Prostate gland (tissue), 2 donors: ENCODE data around the gene RBM44. TPM values are rescaled to one million over a fixed set of nuclear protein-coding genes. Genes with fewer than 3 reads are reported as not detected.

Experiments used
- DNase-seq: peaks from one replicate; pipeline ENCODE4 v3.0.0-alpha.2; 2019; ENCODE audit warnings: low spot score
- H3K27ac ChIP-seq, 2 donors: fragments of 200-600 bp; sonication (generic); 2 replicates each; pipeline ENCODE4 v1.5.1; 2017 to 2019
- H3K27me3 ChIP-seq: fragments of 200-600 bp; sonication (generic); replicated peaks from 2 replicates; pipeline ENCODE4 v1.5.1; 2019; ENCODE audit not compliant: insufficient read depth
- H3K36me3 ChIP-seq, 2 donors: fragments of 200-600 bp; sonication (generic); 1 replicate in 1 of 2; 2 replicates in 1 of 2; pipeline versions ENCODE4 v1.5.1 to v1.8.1; 2017 to 2019
- H3K4me1 ChIP-seq: fragments of 200-600 bp; sonication (generic); replicated peaks from 2 replicates; pipeline ENCODE4 v1.5.1; 2019
- H3K4me3 ChIP-seq, 2 donors: fragments of 200-600 bp; sonication (generic); 2 replicates each; pipeline ENCODE4 v1.5.1; 2017 to 2019
- H3K9me3 ChIP-seq: fragments of 200-600 bp; sonication (generic); 2 replicates; pipeline ENCODE4 v1.5.1; 2017
- CTCF ChIP-seq, 4 experiments: fragments of 200-600 bp in 2 of 4; fragments of 450-650 bp in 2 of 4; sonication (generic) in 2 of 4; IDR thresholded peaks; 1 replicate in 3 of 4; 2 replicates in 1 of 4; pipeline ENCODE4 v1.5.1; 2016 to 2019; ENCODE audit warnings: antibody characterized with exemption in 4 of 4, mild to moderate bottlenecking in 2 of 4, moderate library complexity in 2 of 4
- POLR2A ChIP-seq: fragments of 450-650 bp; IDR thresholded peaks from one replicate; pipeline ENCODE4 v1.6.1; 2016; ENCODE audit warnings: antibody characterized with exemption, mild to moderate bottlenecking
- POLR2AphosphoS5 ChIP-seq: sonication (generic); formaldehyde crosslinking; IDR thresholded peaks from one replicate; pipeline ENCODE4 v1.6.1; 2017; ENCODE audit warnings: antibody characterized with exemption
- WGBS: methylation state at CpG from one replicate; pipeline ENCODE4 v1.1.5; 2018; 5-methylcytosine and 5-hydroxymethylcytosine counted together
- intact Hi-C: fragments of 100-400 bp; cut with DNase I; formaldehyde crosslinking; loops from one replicate; pipeline ENCODE4 v1.14.2; 2022
- total RNA-seq, 2 donors: library from RNA; depleted of rRNA; stranded (reverse); fragments of >200 nt; gene quantifications; one replicate each; pipeline ENCODE4 v1.1.0, GENCODE V29; 2016

RBM44 gene
- total RNA-seq, 2 donors from 2014 or later, result 0.23 to 6.0 TPM

GRCh38 chr2:237863689-237864443 lies 65.3 kb downstream of the RBM44 start:
- intact Hi-C loops, result loop anchor here (5.0 kb wide), 1 partner anchor 33 kb away; no protein-coding TSS in a partner anchor
- 75% methylated on average over 21 of the region's 22 CpGs for WGBS
- TF ChIP-seq POLR2AphosphoS5 (no peak), POLR2A (no peak), CTCF (IDR thresholded peaks at IDR 0.05) (no peak)
- peaks cover 3% of the 10 kb centered on the region for H3K4me1 ChIP-seq
- H3K9me3 ChIP-seq, result no peaks in the 10 kb centered on the region
- H3K4me3 ChIP-seq, result no peak overlapping the region
- DNase-seq, result no peak
- H3K27me3 ChIP-seq, result no peaks in the 10 kb centered on the region
- H3K27ac ChIP-seq, result peak overlapping the region; percentile 60 to 76
- no peaks in the 10 kb centered on the region for H3K36me3 ChIP-seq

- Histone ChIP-seq H3K27me3 (no peaks in the 10 kb centered on the region), H3K4me1 (peaks cover 3% of the 10 kb centered on the region), H3K27ac (peak overlapping the region; percentile 60 to 76), H3K4me3 (no peak overlapping the region), H3K36me3 (no peaks in the 10 kb centered on the region), H3K9me3 (no peaks in the 10 kb centered on the region)
- DNase-seq, result no peak
- intact Hi-C loops, result loop anchor here (5.0 kb wide), 1 partner anchor 33 kb away; no protein-coding TSS in a partner anchor
- 75% methylated on average over 10 of the region's 10 CpGs for WGBS
- TF ChIP-seq POLR2A, result no peak
- TF ChIP-seq CTCF (IDR thresholded peaks at IDR 0.05), result no peak
- TF ChIP-seq POLR2AphosphoS5, result no peak
Measured at GRCh38 chr2:237864444-237864931, 65.9 kb downstream of the RBM44 start.

- TF ChIP-seq CTCF (IDR thresholded peaks at IDR 0.05) (no peak), POLR2A (no peak), POLR2AphosphoS5 (no peak)
- Histone ChIP-seq H3K27me3 (no peaks in the 10 kb centered on the region), H3K4me1 (peaks cover 3% of the 10 kb centered on the region), H3K36me3 (no peaks in the 10 kb centered on the region), H3K9me3 (no peaks in the 10 kb centered on the region), H3K27ac (peak overlapping the region; percentile 53 to 76), H3K4me3 (no peak overlapping the region)
- 55% methylated on average over 9 of the region's 9 CpGs for WGBS
- intact Hi-C loops, result loop anchor here (1.0 to 5.0 kb wide), 2 partner anchors 20 to 32 kb away; no protein-coding TSS in a partner anchor
- DNase-seq, result peak; percentile 45
Measured at GRCh38 chr2:237864940-237865622, 66.5 kb downstream of the RBM44 start.

- intact Hi-C loops, result loop anchor here (1.0 kb wide), 1 partner anchor 20 kb away; no protein-coding TSS in a partner anchor
- Histone ChIP-seq H3K4me3 (no peak overlapping the region), H3K4me1 (peaks cover 3% of the 10 kb centered on the region), H3K27ac (peak overlapping the region; percentile 14 to 53), H3K9me3 (no peaks in the 10 kb centered on the region), H3K27me3 (no peaks in the 10 kb centered on the region), H3K36me3 (no peaks in the 10 kb centered on the region)
- no peak for DNase-seq
- TF ChIP-seq POLR2AphosphoS5, result no peak
- no peak for TF ChIP-seq POLR2A
- TF ChIP-seq CTCF (IDR thresholded peaks at IDR 0.05), result no peak
- WGBS, result 90% methylated on average over 7 of the region's 7 CpGs
Measured at GRCh38 chr2:237865623-237866041, 67.1 kb downstream of the RBM44 start.
